COLO668 (cell line): Measurements from ENCODE around the gene MT4.

ENCODE experiments used
- DNase-seq: peaks from one replicate; lab custom pipeline; 2025; ENCODE audit not compliant: unreplicated experiment; lab: John Stamatoyannopoulos, UW

The MT4 gene

DNA sequence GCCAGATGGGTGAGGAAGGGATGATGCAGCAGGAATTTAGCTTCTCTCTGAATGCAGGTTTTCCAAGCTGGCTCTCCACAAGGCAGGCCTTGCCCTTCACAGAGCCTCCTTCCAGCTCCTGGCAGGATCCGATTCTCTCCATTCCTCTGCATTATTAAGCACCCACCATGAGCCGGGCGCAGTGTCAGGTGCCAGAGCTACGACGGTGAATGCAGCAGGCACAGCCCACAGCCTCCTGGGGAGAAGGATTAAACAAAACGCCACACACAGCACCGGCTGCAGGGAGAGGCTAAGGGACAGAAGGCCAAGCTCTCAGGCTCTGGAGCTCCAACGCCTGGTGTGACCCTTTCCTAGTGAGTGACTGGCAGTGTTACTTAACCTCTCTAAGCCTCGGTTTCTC is 36.5 kb downstream of the MT4 start:
- no peak for DNase-seq

GRCh38 chr16:56603589-56603988 is 38.7 kb downstream of the MT4 start:
- peak; percentile 17 for DNase-seq

DNA sequence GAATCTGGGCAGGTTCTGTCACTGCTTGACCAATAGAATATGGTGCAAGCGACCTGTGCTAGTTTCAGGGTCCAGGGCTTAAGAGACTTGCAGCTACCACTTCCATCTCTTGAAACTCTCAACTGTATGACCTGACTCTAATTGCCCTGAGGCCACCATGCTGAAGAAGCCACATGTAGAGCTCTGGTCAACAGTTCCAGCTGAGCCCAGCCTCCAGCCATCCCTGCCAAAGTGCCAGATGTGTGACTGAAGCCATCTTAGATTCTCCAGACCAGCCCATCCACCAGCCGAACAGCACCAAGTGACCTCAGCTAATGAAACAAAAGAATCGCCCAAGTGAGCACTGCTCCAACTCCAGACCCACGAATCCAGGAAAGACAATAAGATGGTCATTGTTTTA is 40.1 kb downstream of the MT4 start:
- no peak for DNase-seq

- DNase-seq: no peak
These were observed 40.6 kb downstream of the MT4 start for GRCh38 chr16:56605475-56605874.

GRCh38 chr16:56606071-56606475 is 41.2 kb downstream of the MT4 start:
- DNase-seq: no peak

- DNase-seq: no peak
These were observed 41.7 kb downstream of the MT4 start for GRCh38 chr16:56606476-56607108.

GRCh38 chr16:56607109-56607618 is 42.3 kb downstream of the MT4 start:
- no peak for DNase-seq

DNA sequence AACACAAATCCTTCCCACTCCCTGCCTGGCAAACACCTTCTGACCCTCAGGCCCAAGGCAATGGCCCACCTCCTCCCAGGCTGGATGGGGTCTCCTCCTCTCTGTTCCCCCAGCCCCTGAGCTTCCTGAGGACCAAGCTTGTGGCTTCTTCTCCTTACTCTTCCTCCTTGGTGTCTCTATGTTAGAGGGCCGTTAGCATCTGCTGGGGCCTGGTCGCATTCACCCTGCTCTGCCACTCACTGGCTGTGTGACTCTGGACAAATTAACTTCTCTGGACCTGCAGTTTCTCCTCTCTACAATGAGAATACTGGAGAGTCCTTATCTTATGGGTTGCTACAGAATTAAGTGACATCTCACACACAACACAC is 42.8 kb downstream of the MT4 start:
- DNase-seq: no peak

DNA sequence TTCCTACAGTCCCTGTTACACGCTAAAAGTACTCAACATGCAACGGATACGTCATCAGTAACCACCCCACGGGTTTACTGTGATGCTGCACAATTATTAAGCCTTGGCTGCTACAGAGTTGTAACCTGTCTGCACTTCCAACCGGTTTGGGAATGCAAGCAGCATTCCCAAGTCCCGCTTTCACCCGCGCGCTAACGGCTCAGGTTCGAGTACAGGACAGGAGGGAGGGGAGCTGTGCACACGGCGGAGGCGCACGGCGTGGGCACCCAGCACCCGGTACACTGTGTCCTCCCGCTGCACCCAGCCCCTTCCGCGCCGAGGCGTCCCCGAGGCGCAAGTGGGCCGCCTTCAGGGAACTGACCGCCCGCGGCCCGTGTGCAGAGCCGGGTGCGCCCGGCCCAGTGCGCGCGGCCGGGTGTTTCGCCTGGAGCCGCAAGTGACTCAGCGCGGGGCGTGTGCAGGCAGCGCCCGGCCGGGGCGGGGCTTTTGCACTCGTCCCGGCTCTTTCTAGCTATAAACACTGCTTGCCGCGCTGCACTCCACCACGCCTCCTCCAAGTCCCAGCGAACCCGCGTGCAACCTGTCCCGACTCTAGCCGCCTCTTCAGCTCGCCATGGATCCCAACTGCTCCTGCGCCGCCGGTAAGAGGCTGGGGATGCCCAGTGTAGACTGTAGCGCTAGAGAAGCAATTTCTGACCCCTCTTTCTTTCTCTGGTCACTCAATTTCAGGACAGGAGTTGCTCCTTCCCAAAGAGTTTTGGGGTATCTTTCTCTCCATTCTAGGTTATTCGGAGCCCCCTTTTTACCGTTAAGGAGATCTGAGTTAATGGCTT is 43.4 kb downstream of the MT4 start, which contains the start of gene MT2A:
Gene MT2A, plus strand, starts transcription at position 542 of the 833 bp plus-strand sequence. Its CDS starts 72 bp downstream, at position 614.
- DNase-seq: peak; percentile 95

GRCh38 chr16:56608876-56609462 is 44.1 kb downstream of the MT4 start:
- no peak for DNase-seq

DNA sequence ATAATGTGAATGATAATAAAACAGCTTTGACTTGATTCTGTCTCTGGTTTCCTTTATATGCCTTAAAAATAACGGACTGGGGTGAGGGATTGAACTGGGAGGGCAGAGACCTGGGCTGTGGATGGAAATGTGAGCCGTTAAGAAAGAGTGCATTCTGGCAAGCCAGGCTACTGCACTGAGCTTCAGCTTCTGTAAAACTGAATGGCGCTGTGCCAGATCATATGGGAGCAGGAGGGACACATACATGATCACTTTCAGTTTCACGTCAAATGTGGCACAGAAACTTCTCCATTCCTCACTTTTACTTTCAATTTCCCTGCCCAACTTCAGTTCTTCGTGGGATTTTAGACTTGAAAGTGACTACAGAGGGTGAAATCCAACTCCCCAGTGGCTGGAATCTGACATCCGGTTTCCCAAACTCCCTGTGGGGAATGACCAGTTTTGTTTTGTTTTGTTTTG is 44.6 kb downstream of the MT4 start:
- peak; percentile 17 for DNase-seq

DNA sequence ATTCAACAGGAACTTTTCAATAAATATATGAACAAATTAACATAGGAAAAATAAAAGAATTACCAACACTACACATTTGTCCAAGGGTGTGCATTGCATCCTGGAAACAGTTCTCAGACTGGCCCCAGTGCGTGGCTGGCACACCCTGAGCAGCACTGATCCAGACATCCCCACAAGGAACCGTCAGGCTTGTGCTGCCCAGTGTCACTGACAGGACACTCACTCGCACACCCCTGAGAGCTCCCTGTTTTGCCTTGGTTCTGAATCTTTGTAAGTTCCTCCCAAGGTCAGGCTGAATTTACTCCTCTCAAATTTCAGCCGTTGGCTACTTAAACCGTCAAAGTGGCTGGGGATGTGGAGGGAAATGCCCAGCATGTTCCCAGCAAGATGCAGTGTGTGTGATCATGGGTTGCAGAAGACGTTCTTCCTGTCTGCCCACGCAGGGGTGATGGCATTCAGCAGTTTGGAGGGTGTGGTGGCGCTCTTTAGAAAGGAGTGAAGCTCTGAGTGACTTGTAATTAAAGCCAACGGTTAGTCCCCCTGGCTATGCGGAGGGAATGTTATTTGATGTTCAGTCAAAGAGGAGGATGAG is 45.2 kb downstream of the MT4 start:
- DNase-seq: no peak

DNA sequence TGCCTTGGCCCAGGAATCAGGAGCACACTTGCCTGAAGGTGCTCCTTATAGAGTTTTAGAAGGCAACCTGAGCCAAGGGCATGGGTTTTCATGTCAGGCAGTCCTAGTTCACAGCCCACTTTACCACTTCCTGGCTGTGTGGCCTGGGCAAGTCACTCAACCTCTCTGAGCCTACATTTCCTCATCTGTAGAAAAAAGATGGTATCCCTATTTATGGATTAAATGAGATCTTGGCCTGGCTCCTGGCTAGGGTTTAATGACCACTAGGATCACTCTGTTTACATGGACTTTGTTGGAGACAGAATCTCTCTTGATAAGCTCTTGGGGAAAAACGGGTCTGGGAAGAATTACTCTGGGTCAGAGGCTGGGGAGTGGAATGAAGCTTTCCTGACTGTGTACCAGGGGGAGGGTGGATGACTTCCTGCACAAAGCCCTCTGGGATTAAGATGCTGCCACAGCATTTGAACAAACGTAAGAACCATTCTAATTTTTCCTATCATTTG is 45.8 kb downstream of the MT4 start:
- DNase-seq: no peak

DNA sequence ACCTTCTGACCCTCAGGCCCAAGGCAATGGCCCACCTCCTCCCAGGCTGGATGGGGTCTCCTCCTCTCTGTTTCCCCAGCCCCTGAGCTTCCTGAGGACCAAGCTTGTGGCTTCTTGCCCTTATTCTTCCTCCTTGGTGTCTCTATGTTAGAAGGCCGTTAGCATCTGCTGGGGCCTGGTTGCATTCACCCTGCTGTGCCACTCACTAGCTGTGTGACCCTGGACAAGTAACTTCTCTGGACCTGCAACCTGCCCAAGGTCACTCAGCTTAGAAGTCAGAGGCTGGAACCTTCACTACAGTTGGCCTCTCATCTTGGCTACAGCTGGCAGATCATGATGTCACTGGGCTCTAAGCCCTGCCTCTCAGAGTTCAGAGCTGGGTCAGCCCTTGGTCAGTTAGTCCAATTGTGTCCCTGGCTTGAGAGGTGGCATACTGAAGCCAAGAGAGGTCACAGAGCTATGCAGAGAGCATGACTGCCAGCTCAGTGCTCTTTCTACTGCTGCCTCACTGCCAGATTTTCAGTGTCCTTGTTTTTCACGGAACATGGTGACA is 46.5 kb downstream of the MT4 start:
- DNase-seq: no peak

GRCh38 chr16:56613706-56614105 is 48.8 kb downstream of the MT4 start:
- DNase-seq: no peak

- no peak for DNase-seq
These were observed 49.7 kb downstream of the MT4 start for GRCh38 chr16:56614549-56614991.

GRCh38 chr16:56615353-56615752 is 50.5 kb downstream of the MT4 start:
- no peak for DNase-seq

DNA sequence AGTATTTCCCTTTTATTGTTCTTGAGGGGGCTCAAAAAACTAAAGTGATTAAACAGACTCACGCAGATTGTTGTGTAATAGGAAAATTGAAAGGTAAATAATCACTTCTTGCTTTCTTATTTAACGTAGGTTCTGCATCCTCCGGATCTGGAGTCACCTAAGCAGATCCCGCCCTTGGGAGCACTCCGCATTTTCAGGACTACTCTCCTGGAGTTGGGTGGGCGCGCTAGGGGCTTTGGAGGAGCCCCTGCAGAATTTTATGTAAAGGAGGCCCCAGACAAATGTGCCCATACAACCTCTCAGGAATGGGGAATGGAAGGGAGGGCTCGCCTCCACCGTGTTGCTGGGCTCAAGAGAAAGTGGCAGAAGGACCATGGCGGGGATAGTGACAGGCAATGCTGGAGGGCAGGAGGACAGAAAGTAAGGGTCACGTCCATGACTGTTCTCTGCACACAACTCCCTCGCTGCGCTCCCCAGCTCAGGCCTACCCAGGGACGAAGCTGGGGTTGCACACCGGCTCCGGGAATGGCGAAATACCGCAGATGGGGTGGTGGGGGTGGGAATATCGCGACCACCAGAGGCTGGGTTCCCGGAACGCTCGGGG is 51.8 kb downstream of the MT4 start:
- DNase-seq: no peak

DNA sequence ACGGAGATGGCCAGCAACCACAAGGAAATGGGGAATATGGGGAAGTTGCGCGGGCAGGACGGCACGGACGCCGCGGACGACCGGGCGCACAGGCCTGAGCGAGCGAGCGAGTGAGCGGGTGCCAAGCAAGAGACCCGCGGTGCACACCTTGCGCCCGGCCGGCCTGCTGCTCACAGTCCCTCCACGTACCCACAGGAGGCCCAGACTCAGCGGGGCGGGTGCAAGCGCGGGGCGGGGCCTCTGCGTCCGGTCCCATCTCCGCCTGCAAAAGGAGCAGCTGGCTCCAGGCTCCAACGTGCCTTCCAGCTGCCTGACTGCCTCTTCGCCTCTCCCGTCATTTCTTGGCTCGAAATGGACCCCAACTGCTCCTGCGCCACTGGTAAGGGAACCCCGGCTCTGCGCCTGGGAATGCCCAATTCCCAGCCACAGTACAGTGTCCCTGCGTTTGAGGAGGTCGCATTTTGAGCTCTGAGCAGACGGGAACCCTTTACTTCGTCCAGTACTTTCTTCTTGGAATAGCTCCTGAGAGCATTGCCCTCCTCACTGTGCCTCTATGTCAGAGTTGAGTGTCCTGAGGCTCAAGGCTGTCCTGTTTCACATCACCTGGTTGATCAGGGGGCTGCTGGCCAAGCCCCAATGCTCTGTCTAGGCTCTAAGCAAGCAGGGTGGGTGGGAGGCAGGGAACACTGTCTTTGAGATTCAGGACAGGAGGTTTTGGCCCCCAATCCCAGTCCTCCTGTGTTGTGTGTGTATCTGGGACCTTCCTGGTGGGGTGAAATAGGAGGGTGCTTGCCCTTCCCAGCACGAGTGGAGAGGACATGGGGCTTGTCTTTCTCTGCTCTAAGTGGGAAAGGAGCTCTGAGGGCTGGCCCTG is 52.6 kb downstream of the MT4 start:
- peak; percentile 36 for DNase-seq

DNA sequence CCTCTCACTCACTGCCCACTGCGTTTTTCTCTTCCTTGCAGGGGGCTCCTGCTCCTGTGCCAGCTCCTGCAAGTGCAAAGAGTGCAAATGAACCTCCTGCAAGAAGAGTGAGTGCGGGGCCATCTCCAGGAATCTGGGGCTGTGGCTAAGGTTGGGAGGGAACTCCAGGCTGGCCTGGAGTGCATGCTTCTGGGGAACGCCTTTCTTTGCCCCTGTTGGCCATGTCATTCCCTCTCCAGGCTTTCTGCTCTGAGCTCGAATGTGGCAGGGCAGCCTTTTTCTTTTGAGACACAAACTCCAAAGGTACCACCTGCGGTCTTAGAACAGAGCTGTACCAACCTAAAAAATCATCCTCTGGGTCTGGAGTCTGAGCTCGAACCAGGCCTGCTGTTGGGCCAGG is 53.3 kb downstream of the MT4 start:
- DNase-seq: no peak
